ENCODE data around the gene SPTBN1. TPM values are rescaled to one million over a fixed set of nuclear protein-coding genes. Genes with fewer than 3 reads are reported as not detected.

Gene SPTBN1
- total and polyA plus RNA-seq, 2 of the 13 experiments (the other 11 are each of a cell fraction or from before 2014, with no cell fraction given), result 123 to 299 TPM

GRCh38 chr2:54579682-54580620 lies 123.8 kb downstream of the SPTBN1 start (continued):
- TF ChIP-seq UBTF (CRISPR knock-in tag; IDR thresholded peaks at IDR 0.05) (peak; percentile 15; the same call in 1 of the 2 replicates), ZNF543 (CRISPR knock-in tag; IDR thresholded peaks at IDR 0.05) (no peak), SIN3A (IDR thresholded peaks at IDR 0.05; ENCODE audit: borderline replicate concordance, low read depth, low read length) (peak; percentile 69; the same call in 1 of the 2 replicates), ZNF501 (CRISPR knock-in tag; IDR thresholded peaks at IDR 0.05) (no peak), SOX5 (CRISPR knock-in tag; IDR thresholded peaks at IDR 0.05; ENCODE audit: borderline replicate concordance) (peak; percentile 93), ZNF431 (CRISPR knock-in tag; IDR thresholded peaks at IDR 0.05; ENCODE audit: borderline replicate concordance, low read depth) (no peak), ZFP36 (IDR thresholded peaks at IDR 0.05; ENCODE audit: borderline replicate concordance, low read depth, low read length, partially characterized antibody) (no peak), NFRKB (IDR thresholded peaks at IDR 0.05) (no peak), PAXIP1 (CRISPR knock-in tag; conservative IDR thresholded peaks at IDR 0.05) (peak; percentile 85), CREBL2 (CRISPR knock-in tag; IDR thresholded peaks at IDR 0.05; ENCODE audit: borderline replicate concordance) (no peak), YY1 (IDR thresholded peaks at IDR 0.05; ENCODE audit: insufficient read depth, insufficient replicate concordance, low read depth, low read length) (no peak), MEIS2 (CRISPR knock-in tag; IDR thresholded peaks at IDR 0.05) (peak; percentile 26; the same call in 1 of the 2 replicates), JDP2 (CRISPR knock-in tag; IDR thresholded peaks at IDR 0.05; ENCODE audit: borderline replicate concordance) (no peak), AGO1 (IDR thresholded peaks at IDR 0.05; ENCODE audit: low read depth, low read length, poor library complexity, severe bottlenecking) (no peak), CCAR2 (optimal IDR thresholded peaks at IDR 0.05; ENCODE audit: low read depth, low read length) (no peak), NR2F2 (IDR thresholded peaks at IDR 0.05; ENCODE audit: borderline replicate concordance, low read depth) (0 out of 2 replicates have a peak, but pooled peaks have one; percentile 66), TERF1 (CRISPR knock-in tag; IDR thresholded peaks at IDR 0.05) (no peak), POLR2A (IDR thresholded peaks at IDR 0.05; ENCODE audit: insufficient read depth in 1 of 2, low read depth in 2 of 2, low read length in 2 of 2) (peak in 1 of 2 experiments; percentile 53; a peak in 1 of 4 replicates), TFDP1 (CRISPR knock-in tag; IDR thresholded peaks at IDR 0.05; ENCODE audit: borderline replicate concordance) (no peak)
